T-helper 1 cell treated with Interleukin-12 subunit alpha and Interleukin-12 subunit beta and Interleukin-4 antibody, amounts not matched to agents 30 μg/mL and 1 μg/mL, for 36 hours (primary cell): ENCODE results near the gene NACC2.
"Not testable (repeated sequence)": the region's sequence is repeated elsewhere in the genome, so short reads cannot be mapped to it uniquely, and the experiment has no call there.

ENCODE experiments used
- H3K27ac Mint-ChIP-seq: one replicate; pipeline ENCODE4 v1.8.0; 2021; ENCODE audit warnings: mild to moderate bottlenecking, mixed read lengths
- H3K27me3 Mint-ChIP-seq: one replicate; pipeline ENCODE4 v1.8.0; 2021; ENCODE audit warnings: low read depth, mixed read lengths
- H3K36me3 Mint-ChIP-seq: one replicate; pipeline ENCODE4 v1.8.0; 2021; ENCODE audit warnings: low read depth, mixed read lengths
- H3K4me1 Mint-ChIP-seq: one replicate; pipeline ENCODE4 v1.8.0; 2021; ENCODE audit warnings: low read depth, mixed read lengths
- H3K4me3 Mint-ChIP-seq: one replicate; pipeline ENCODE4 v1.8.0; 2021; ENCODE audit warnings: mild to moderate bottlenecking, moderate library complexity, mixed read lengths
- H3K9me3 Mint-ChIP-seq: one replicate; pipeline ENCODE4 v1.8.0; 2021; ENCODE audit warnings: mixed read lengths

The NACC2 gene

DNA sequence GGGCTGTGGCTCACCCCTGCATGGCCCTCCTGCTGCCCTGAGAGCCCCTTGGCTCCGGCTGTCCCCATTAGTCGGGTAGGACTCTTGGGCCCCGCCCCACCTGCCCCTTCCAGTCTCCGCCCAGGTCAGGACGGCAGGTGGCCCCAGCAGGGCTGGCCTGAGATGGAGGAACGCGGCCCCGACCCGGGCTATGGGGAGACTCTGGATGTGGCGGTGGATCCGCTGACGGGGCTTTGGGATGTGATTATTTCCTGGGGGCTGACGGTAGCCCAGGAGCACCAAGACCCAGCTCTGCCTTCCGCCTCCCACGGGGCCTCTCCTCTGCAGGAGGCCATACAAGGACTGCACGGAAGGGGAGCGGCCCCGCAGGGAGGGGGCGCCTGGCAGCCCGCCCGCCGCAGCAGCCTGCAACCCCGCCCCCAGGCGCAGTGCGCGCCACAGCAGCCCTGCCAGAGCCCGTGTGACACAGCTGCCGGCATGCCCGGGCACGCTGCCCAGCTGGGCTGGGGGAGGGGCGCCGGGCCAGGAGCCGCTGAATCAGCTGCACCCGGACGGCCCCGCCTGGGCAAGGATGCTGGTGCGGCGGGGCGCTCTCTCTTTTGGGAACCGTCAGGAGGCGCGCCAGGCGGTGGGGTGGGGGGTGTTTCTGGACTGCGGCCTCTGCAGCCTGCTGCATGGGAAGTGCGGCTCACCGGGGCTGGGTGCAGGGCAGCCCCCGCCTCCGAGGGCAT lies 14.4 kb upstream of the NACC2 start:
- Mint-ChIP-seq H3K27me3 (peaks cover 4% of the 10 kb centered on the region), H3K36me3 (peaks cover 4% of the 10 kb centered on the region), H3K4me3 (peak overlapping the region; percentile 84), H3K9me3 (no peaks in the 10 kb centered on the region), H3K4me1 (peaks cover 47% of the 10 kb centered on the region), H3K27ac (peak overlapping the region; percentile 86)

DNA sequence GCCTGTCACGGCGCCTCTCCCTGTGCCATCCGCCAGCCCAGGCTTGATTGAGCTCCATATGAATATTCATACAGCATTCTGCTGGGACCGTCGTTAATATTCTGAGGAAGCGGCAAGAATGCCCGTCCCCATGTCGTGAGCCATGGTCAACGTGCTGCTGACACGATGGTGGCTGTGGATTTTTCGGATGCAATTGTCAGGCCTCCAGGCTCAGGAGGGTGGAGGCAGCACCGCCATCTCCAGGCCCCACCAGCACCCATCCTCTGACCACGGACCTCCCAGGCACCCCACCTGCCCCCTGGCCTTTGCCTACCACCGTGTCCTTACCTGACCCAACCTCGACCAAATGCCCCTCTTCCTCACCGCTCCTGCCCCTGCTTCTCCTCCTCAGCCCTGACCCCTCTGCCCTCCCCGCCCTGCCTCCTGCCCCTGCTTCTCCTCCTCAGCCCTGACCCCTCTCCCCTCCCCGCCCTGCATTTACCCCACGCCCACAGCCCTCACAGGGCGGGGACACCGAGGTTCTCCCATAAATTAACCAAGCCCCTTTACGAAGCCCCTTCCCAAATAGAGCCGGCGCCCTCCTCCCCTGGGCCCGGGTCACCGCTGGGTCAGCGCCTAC lies 13.7 kb upstream of the NACC2 start:
- Mint-ChIP-seq H3K9me3 (no peaks in the 10 kb centered on the region), H3K4me1 (peaks cover 42% of the 10 kb centered on the region), H3K36me3 (peaks cover 4% of the 10 kb centered on the region), H3K27ac (no peak overlapping the region), H3K4me3 (peak overlapping the region; percentile 64), H3K27me3 (peaks cover 4% of the 10 kb centered on the region)

GRCh38 chr9:136107953-136108647 lies 13.0 kb upstream of the NACC2 start:
- peaks cover 37% of the 10 kb centered on the region for H3K4me1 Mint-ChIP-seq
- peak overlapping the region; percentile 64 for H3K4me3 Mint-ChIP-seq
- H3K36me3 Mint-ChIP-seq: no peaks in the 10 kb centered on the region
- peaks cover 4% of the 10 kb centered on the region for H3K27me3 Mint-ChIP-seq
- no peaks in the 10 kb centered on the region for H3K9me3 Mint-ChIP-seq
- peak overlapping the region; percentile 60 for H3K27ac Mint-ChIP-seq

GRCh38 chr9:136107155-136107952 lies 12.3 kb upstream of the NACC2 start:
- Mint-ChIP-seq H3K27me3 (peaks cover 4% of the 10 kb centered on the region), H3K36me3 (no peaks in the 10 kb centered on the region), H3K4me3 (peak overlapping the region; percentile 58), H3K27ac (peak overlapping the region; percentile 60), H3K9me3 (no peaks in the 10 kb centered on the region), H3K4me1 (peaks cover 34% of the 10 kb centered on the region)

GRCh38 chr9:136105398-136106135 lies 10.5 kb upstream of the NACC2 start:
- Mint-ChIP-seq H3K27ac (no peak overlapping the region), H3K36me3 (no peaks in the 10 kb centered on the region), H3K4me1 (peaks cover 25% of the 10 kb centered on the region), H3K9me3 (no peaks in the 10 kb centered on the region), H3K27me3 (peaks cover 4% of the 10 kb centered on the region), H3K4me3 (no peak overlapping the region)

DNA sequence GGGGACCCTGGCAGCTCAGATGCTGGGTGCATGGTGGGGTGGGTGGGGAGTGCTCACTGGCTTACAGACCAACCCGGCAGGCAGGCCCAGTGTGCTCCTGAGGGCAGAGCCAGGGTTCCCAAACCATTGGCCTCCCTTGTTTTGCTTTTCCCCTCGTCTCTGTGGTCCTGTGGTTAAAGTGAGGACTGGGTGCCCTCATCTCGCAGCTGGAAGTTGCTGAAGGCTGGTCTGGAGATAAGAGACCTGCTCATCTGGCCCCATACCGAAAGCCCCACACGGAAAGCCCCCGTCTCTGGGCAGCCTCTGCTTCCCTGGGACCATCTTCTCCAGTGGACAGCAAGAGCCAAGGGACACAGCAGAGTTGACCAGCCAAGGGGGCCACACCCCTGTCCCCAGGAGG lies 9.8 kb upstream of the NACC2 start:
- no peak overlapping the region for H3K27ac Mint-ChIP-seq
- H3K36me3 Mint-ChIP-seq: no peaks in the 10 kb centered on the region
- peaks cover 4% of the 10 kb centered on the region for H3K27me3 Mint-ChIP-seq
- no peaks in the 10 kb centered on the region for H3K9me3 Mint-ChIP-seq
- peaks cover 21% of the 10 kb centered on the region for H3K4me1 Mint-ChIP-seq
- H3K4me3 Mint-ChIP-seq: no peak overlapping the region

DNA sequence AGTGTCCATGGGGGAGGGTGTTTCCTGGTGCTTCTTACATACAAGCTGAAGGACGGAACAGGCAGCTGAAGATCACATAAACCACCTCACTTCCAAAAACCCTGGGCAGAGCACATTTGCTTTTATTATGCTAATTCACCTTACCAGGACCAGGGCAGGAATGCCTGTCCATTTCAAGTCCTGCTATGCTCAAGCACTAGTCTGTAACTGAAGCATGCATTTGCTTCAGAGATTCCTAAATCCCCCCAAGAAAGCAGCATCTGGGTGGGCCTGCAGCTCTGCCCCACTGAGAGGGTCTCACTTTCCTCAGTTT lies 9.4 kb upstream of the NACC2 start:
- no peak overlapping the region for H3K27ac Mint-ChIP-seq
- H3K27me3 Mint-ChIP-seq: peaks cover 4% of the 10 kb centered on the region
- H3K9me3 Mint-ChIP-seq: no peaks in the 10 kb centered on the region
- H3K36me3 Mint-ChIP-seq: no peaks in the 10 kb centered on the region
- no peak overlapping the region for H3K4me3 Mint-ChIP-seq
- H3K4me1 Mint-ChIP-seq: peaks cover 21% of the 10 kb centered on the region

DNA sequence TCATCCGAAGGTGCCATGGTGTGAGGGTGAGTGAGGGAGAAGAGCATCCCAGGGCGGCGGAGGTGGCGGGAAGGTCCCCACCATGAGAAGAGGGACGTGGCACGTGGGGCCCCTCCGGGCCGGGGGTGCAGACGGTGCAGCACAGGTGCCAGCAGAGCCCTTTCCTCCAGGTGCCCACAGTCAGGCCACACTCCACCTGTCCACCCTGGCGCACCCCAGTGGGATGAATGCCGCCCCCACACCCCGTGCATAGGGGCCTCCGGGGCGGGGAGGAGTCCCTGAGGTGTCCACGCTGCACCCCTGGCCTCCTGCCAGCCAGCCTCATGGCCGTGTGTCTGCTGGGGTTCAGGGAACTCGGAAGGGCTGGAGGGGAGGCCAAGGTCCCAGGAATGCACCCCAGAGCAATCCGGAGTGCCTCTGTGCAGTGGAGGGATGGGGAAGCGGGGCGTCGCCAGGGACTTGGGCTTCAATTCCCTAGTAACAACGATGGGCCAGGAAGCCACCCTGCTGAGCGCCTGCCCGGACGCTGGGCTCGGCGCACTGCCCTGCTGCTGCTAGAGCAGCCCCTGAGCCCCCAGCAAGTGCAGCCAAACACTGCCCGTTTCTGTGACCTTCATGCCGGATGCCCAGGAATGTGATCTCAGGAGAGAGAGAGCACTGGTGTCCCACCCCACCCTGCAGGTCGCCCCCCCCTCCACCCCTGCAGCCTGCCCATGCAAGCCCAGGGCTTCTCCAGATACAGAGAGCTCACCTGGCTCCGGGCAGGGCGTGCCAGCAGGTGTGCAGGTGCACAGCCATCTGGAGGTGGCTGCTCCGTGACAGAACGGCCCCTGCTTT lies 8.8 kb upstream of the NACC2 start:
- no peaks in the 10 kb centered on the region for H3K9me3 Mint-ChIP-seq
- peaks cover 8% of the 10 kb centered on the region for H3K27me3 Mint-ChIP-seq
- no peaks in the 10 kb centered on the region for H3K36me3 Mint-ChIP-seq
- H3K4me1 Mint-ChIP-seq: peaks cover 25% of the 10 kb centered on the region
- H3K4me3 Mint-ChIP-seq: no peak overlapping the region
- no peak overlapping the region for H3K27ac Mint-ChIP-seq

DNA sequence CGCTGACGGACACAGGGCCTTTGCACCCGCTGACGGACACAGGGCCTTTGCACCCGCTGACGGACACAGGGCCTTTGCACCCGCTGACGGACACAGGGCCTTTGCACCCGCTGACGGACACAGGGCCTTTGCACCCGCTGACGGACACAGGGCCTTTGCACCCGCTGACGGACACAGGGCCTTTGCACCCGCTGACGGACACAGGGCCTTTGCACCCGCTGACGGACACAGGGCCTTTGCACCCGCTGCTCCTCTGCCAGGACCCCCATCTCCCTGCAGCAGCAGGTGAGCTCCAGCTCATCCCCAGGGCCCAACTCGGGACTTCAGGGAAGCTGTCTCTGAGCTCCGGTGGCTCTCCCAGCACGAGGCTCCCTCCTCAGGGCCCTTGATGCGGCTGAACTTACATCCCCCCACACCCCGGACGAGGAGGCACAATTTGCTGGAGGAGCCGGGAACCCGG lies 6.6 kb upstream of the NACC2 start:
- H3K4me3 Mint-ChIP-seq, H3K27ac Mint-ChIP-seq, H3K9me3 Mint-ChIP-seq, H3K36me3 Mint-ChIP-seq: not testable (repeated sequence)
- Mint-ChIP-seq H3K27me3 (peaks cover 13% of the 10 kb centered on the region), H3K4me1 (peaks cover 12% of the 10 kb centered on the region)

- no peak overlapping the region for H3K27ac Mint-ChIP-seq
- H3K9me3 Mint-ChIP-seq: no peaks in the 10 kb centered on the region
- H3K4me3 Mint-ChIP-seq: no peak overlapping the region
- H3K4me1 Mint-ChIP-seq: peaks cover 9% of the 10 kb centered on the region
- peaks cover 13% of the 10 kb centered on the region for H3K27me3 Mint-ChIP-seq
- H3K36me3 Mint-ChIP-seq: no peaks in the 10 kb centered on the region
These were observed 5.9 kb upstream of the NACC2 start for GRCh38 chr9:136100700-136101614.

- Mint-ChIP-seq H3K27me3 (peaks cover 9% of the 10 kb centered on the region), H3K36me3 (no peaks in the 10 kb centered on the region), H3K4me1 (peaks cover 4% of the 10 kb centered on the region), H3K9me3 (no peaks in the 10 kb centered on the region), H3K27ac (no peak overlapping the region), H3K4me3 (no peak overlapping the region)
These were observed 4.5 kb upstream of the NACC2 start for GRCh38 chr9:136099542-136099941.

- Mint-ChIP-seq H3K27ac (no peak overlapping the region), H3K4me1 (peaks cover 4% of the 10 kb centered on the region), H3K36me3 (no peaks in the 10 kb centered on the region), H3K27me3 (peaks cover 9% of the 10 kb centered on the region), H3K4me3 (no peak overlapping the region), H3K9me3 (no peaks in the 10 kb centered on the region)
These were observed 3.8 kb upstream of the NACC2 start for GRCh38 chr9:136098844-136099243.
